ENCODE data around the gene NACC2.

NACC2 gene

DNA sequence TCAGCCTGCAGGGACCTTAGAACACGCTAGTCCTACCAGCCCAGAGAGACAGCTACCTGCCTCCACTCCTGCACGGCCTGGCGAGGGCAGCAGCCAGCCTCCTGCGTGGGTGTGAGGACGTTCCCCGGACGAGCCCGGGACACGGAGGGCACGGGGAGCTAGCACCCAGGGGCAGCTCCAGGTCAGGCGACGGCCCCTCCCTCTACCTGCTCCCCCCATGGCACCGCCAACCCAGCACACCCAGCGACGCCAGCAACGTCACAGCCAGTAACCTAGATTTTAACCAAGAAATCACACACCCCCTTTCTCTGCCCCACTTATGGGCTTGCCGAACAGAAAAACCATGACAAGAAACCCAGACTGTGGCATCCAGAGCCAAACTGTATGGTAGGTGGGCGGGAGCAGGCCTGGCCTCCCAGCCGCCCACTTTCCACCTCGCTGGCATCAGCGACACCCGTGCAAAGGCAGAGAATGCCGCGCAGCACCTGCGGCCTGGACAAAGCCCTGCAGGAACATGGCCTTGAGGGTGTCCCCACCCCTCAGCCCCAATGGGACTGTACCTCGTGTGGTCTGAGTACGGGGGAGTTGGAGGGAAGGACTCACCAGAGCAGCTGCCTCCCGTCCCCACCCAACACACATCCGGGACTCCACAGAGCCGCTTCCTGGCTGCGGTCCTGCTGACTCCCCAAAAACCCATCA is 47.9 kb downstream of the NACC2 start:
- Histone ChIP-seq H3K4me1 (ENCODE audit: low read depth, poor library complexity, severe bottlenecking) (no peaks in the 10 kb centered on the region), H3K36me3 (ENCODE audit: insufficient read depth) (no peaks in the 10 kb centered on the region), H3K27me3 (ENCODE audit: insufficient read depth, low read depth) (peaks cover 83% of the 10 kb centered on the region), H3K4me3 (IDR thresholded peaks at IDR 0.05; ENCODE audit: insufficient read depth, low read depth, low read length) (no peak overlapping the region), H3K27ac (no peak overlapping the region), H4K20me1 (ENCODE audit: insufficient read depth) (no peaks in the 10 kb centered on the region), H3K9ac (no peak overlapping the region), H3K79me2 (ENCODE audit: insufficient read depth, low read depth) (no peaks in the 10 kb centered on the region), H3K4me2 (no peak overlapping the region), H2AFZ (ENCODE audit: low read depth) (no peak overlapping the region)
- TF ChIP-seq, protein P1, sequence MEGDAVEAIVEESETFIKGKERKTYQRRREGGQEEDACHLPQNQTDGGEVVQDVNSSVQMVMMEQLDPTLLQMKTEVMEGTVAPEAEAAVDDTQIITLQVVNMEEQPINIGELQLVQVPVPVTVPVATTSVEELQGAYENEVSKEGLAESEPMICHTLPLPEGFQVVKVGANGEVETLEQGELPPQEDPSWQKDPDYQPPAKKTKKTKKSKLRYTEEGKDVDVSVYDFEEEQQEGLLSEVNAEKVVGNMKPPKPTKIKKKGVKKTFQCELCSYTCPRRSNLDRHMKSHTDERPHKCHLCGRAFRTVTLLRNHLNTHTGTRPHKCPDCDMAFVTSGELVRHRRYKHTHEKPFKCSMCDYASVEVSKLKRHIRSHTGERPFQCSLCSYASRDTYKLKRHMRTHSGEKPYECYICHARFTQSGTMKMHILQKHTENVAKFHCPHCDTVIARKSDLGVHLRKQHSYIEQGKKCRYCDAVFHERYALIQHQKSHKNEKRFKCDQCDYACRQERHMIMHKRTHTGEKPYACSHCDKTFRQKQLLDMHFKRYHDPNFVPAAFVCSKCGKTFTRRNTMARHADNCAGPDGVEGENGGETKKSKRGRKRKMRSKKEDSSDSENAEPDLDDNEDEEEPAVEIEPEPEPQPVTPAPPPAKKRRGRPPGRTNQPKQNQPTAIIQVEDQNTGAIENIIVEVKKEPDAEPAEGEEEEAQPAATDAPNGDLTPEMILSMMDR (conservative IDR thresholded peaks at IDR 0.05; ENCODE audit: low read depth, low read length): no peak

DNA sequence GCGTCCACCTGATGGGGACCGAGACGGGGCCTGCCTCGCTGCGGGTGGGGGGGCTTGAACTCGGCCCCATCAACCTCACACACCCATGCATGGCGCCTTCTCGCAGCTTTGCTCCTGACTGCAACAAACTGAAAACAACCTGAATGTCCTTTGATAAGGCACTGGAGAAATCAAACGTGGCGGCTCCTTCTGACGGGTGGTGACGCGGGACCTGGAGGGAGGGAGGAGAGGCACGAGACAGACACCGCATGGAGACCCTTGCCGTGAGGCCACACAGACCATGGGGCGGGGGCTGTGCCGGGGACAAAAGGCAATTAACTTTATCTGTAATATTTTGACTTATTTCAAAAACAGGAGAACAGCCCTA is 48.6 kb downstream of the NACC2 start:
- H4K20me1 ChIP-seq (ENCODE audit: insufficient read depth): no peaks in the 10 kb centered on the region
- H3K36me3 ChIP-seq (ENCODE audit: insufficient read depth): no peaks in the 10 kb centered on the region
- no peak overlapping the region for H3K9ac ChIP-seq
- no peak overlapping the region for H2AFZ ChIP-seq (ENCODE audit: low read depth)
- no peak overlapping the region for H3K27ac ChIP-seq
- peaks cover 84% of the 10 kb centered on the region for H3K27me3 ChIP-seq (ENCODE audit: insufficient read depth, low read depth)
- no peaks in the 10 kb centered on the region for H3K79me2 ChIP-seq (ENCODE audit: insufficient read depth, low read depth)
- H3K4me2 ChIP-seq: no peak overlapping the region
- no peaks in the 10 kb centered on the region for H3K4me1 ChIP-seq (ENCODE audit: low read depth, poor library complexity, severe bottlenecking)
- TF ChIP-seq, protein P1 (conservative IDR thresholded peaks at IDR 0.05; ENCODE audit: low read depth, low read length): no peak
- no peak overlapping the region for H3K4me3 ChIP-seq (IDR thresholded peaks at IDR 0.05; ENCODE audit: insufficient read depth, low read depth, low read length)

DNA sequence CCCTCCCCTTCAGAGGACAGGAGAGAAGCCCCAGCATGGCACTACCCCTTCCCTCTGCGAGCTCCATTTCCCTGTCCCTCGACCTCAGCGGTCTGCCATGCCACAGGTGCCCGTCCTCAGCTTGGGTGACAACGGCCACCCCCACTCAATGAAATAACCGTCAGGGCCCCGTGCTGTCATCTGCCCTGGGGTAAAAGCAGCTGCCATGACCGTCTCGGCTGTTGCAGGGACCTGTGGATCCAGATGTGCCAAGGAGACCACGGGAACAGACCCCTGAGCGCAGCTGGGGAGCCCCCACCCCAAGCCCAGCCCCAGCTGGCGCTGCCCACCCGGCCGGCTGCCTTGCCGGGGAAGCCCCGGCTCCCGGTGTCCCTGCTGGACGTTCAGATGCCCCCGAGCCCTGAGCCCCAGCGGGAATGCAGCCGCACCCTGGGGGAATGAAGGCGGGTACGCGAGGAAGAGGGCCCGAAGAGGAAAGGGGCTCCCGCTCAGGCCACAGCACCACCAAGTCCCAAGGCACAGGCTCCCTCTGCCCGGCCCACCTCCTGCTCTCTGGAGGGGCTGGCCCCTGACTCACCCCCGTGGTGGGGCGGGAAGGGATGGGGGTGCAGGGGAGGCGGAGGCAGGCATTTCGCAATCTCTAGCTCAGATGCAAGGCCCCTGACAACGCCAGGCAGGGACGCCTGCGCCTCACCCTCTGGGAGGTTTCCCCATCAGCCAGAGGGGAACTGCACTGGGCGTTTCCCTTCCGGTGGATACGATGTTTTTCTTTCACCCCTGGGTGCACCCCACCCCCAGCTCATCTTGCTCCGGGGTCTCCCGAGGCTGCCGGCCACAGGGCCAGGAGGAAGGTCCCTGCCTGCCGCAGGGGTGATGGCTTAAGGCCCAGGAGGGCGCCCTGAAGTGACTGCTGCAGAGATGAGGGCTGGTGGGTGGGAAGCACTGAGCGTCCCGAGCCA is 49.2 kb downstream of the NACC2 start:
- peaks cover 85% of the 10 kb centered on the region for H3K27me3 ChIP-seq (ENCODE audit: insufficient read depth, low read depth)
- no peak overlapping the region for H3K4me3 ChIP-seq (IDR thresholded peaks at IDR 0.05; ENCODE audit: insufficient read depth, low read depth, low read length)
- H3K79me2 ChIP-seq (ENCODE audit: insufficient read depth, low read depth): no peaks in the 10 kb centered on the region
- no peak overlapping the region for H2AFZ ChIP-seq (ENCODE audit: low read depth)
- no peak overlapping the region for H3K27ac ChIP-seq
- no peaks in the 10 kb centered on the region for H4K20me1 ChIP-seq (ENCODE audit: insufficient read depth)
- H3K4me2 ChIP-seq: no peak overlapping the region
- TF ChIP-seq, protein P1 (conservative IDR thresholded peaks at IDR 0.05; ENCODE audit: low read depth, low read length): no peak
- no peaks in the 10 kb centered on the region for H3K36me3 ChIP-seq (ENCODE audit: insufficient read depth)
- no peak overlapping the region for H3K9ac ChIP-seq
- H3K4me1 ChIP-seq (ENCODE audit: low read depth, poor library complexity, severe bottlenecking): no peaks in the 10 kb centered on the region

DNA sequence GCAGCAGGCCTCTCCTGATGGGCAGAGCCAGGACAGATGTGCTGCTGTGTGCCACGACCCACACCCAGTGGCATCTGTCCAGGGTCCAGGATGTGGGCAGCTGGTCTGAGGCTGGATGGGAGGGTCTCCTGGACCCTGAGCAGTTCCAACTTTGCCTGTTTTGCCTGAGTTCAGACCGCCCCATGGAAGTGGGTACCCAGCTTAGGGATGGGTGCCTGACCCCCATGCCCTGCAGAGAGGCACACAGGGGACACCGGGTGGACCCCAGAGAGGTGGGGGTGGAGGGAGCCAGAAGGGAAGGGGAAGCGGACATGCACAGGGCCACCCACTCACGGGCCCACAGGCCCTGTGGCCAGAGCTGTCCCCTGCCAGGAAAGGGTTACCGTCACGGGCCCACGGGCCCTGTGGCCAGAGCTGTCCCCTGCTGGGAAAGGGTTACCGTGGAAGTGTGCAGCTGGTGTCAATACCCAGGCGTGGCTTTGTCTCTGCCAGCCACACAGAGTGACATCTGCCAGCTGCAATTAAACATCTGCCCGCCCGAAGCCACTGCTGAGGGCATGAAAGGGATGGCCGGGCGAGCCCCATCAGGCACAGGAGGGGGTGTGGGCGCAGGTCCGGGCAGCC is 50.0 kb downstream of the NACC2 start:
- Histone ChIP-seq H3K9ac (no peak overlapping the region), H4K20me1 (ENCODE audit: insufficient read depth) (no peaks in the 10 kb centered on the region), H3K79me2 (ENCODE audit: insufficient read depth, low read depth) (no peaks in the 10 kb centered on the region), H3K4me3 (IDR thresholded peaks at IDR 0.05; ENCODE audit: insufficient read depth, low read depth, low read length) (no peak overlapping the region), H3K4me2 (no peak overlapping the region), H3K4me1 (ENCODE audit: low read depth, poor library complexity, severe bottlenecking) (no peaks in the 10 kb centered on the region), H3K27me3 (ENCODE audit: insufficient read depth, low read depth) (peaks cover 88% of the 10 kb centered on the region), H3K27ac (no peak overlapping the region), H2AFZ (ENCODE audit: low read depth) (no peak overlapping the region), H3K36me3 (ENCODE audit: insufficient read depth) (no peaks in the 10 kb centered on the region)
- TF ChIP-seq, protein P1 (conservative IDR thresholded peaks at IDR 0.05; ENCODE audit: low read depth, low read length): no peak

Data from KMS-11 (cell line).